SK-N-SH treated with all-trans-retinoic acid at 6 μM for 48 hours (cell line): Measurements from ENCODE around the gene PZP.

Experiments used
- CREB5 ChIP-seq: fragments of 250-450 bp; sonication (Bioruptor Pico); IDR thresholded peaks from 2 replicates; pipeline ENCODE4 v1.5.1; 2020; ENCODE audit warnings: low read depth, mild to moderate bottlenecking, moderate library complexity
- CSRNP3 ChIP-seq: fragments of 250-450 bp; sonication (Bioruptor Pico); IDR thresholded peaks from 2 replicates; pipeline ENCODE4 v1.5.1; 2021; ENCODE audit warnings: mild to moderate bottlenecking, moderate library complexity
- GLIS3 ChIP-seq: fragments of 250-450 bp; sonication (Bioruptor Pico); IDR thresholded peaks from 2 replicates; pipeline ENCODE4 v1.5.0; 2020; ENCODE audit warnings: mild to moderate bottlenecking, moderate library complexity
- ISL1 ChIP-seq: fragments of 250-450 bp; sonication (Bioruptor Pico); IDR thresholded peaks from 2 replicates; pipeline ENCODE4 v2.1.2; 2022; ENCODE audit warnings: mild to moderate bottlenecking, moderate library complexity
- PATZ1 ChIP-seq: fragments of 250-450 bp; sonication (Bioruptor Pico); IDR thresholded peaks from 2 replicates; pipeline ENCODE4 v1.8.0; 2020; ENCODE audit warnings: mild to moderate bottlenecking, moderate library complexity, borderline replicate concordance
- SNAI2 ChIP-seq: fragments of 250-450 bp; sonication (Bioruptor Pico); IDR thresholded peaks from 2 replicates; pipeline ENCODE4 v1.5.0; 2020; ENCODE audit warnings: mild to moderate bottlenecking, moderate library complexity
- TSHZ2 ChIP-seq: fragments of 250-450 bp; sonication (Bioruptor Pico); IDR thresholded peaks from 2 replicates; pipeline ENCODE4 v1.5.0; 2020; ENCODE audit warnings: mild to moderate bottlenecking, moderate library complexity
- ZC3H10 ChIP-seq: fragments of 250-450 bp; sonication (Bioruptor Pico); IDR thresholded peaks from 2 replicates; pipeline ENCODE4 v1.5.1; 2021; ENCODE audit warnings: mild to moderate bottlenecking, moderate library complexity
- ZFP3 ChIP-seq: fragments of 250-450 bp; sonication (Bioruptor Pico); IDR thresholded peaks from 2 replicates; pipeline ENCODE4 v1.5.0; 2020; ENCODE audit warnings: mild to moderate bottlenecking, moderate library complexity
- ZFP30 ChIP-seq: fragments of 450-650 bp; formaldehyde crosslinking; IDR thresholded peaks from 2 replicates; pipeline ENCODE4 v1.5.0; 2022; ENCODE audit warnings: mild to moderate bottlenecking, moderate library complexity

GRCh38 chr12:9109213-9109522 is 99.0 kb downstream of the PZP start:
- TF ChIP-seq PATZ1 (CRISPR knock-in tag): no peak
- no peak for TF ChIP-seq ZFP30 (CRISPR knock-in tag)
- no peak for TF ChIP-seq ZC3H10 (CRISPR knock-in tag)
- no peak for TF ChIP-seq TSHZ2 (CRISPR knock-in tag)
- TF ChIP-seq ZFP3 (CRISPR knock-in tag): no peak
- TF ChIP-seq CSRNP3 (CRISPR knock-in tag): no peak
- no peak for TF ChIP-seq SNAI2 (CRISPR knock-in tag)
- no peak for TF ChIP-seq CREB5 (CRISPR knock-in tag)
- no peak for TF ChIP-seq GLIS3 (CRISPR knock-in tag)
- no peak for TF ChIP-seq ISL1 (CRISPR knock-in tag)
